Measurements from ENCODE around the gene EDEM2.
"Not testable (repeated sequence)": the region's sequence is repeated elsewhere in the genome, so short reads cannot be mapped to it uniquely, and the experiment has no call there.

Gene EDEM2

DNA sequence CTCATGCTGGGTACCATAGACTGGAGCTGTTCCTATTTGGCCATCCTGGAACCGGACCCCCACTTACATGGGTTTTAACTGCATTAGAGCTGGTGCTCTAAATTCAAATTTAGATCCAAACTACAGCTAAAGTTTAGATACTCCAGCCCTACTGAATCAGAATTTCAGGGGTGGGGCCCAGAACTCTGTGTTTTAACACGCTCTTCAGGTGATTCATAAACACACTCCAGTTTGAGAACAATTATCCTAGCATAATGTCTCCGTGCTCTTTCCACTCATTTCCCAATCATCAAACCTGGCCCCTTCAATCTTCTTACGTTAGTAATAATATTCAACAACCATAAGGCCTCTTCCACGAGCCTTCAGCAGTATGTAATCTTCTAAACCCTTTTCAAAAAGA is 69.8 kb downstream of the EDEM2 start:
- TF ChIP-seq CTCF (conservative IDR thresholded peaks at IDR 0.05): no peak

GRCh38 chr20:35071436-35072153 is 75.5 kb downstream of the EDEM2 start:
- H3K27ac ChIP-seq: not testable (repeated sequence)

More for the DNA sequence above, 69.8 kb downstream of the EDEM2 start:
- H3K27ac ChIP-seq: no peak overlapping the region

- H3K27ac ChIP-seq: no peak overlapping the region
- no peak for TF ChIP-seq CTCF (conservative IDR thresholded peaks at IDR 0.05)
Measured at GRCh38 chr20:35066194-35066593, 80.9 kb downstream of the EDEM2 start.
